LNCAP (cell line): ENCODE results near the gene OSBP2.

Experiments
- CTCF ChIP-seq: fragments of 450-650 bp; IDR thresholded peaks from 2 replicates; pipeline ENCODE4 v1.5.1; 2017; ENCODE audit warnings: mild to moderate bottlenecking

Gene OSBP2

GRCh38 chr22:30832407-30832987 lies 137.8 kb downstream of the OSBP2 start:
- no peak for TF ChIP-seq CTCF

- TF ChIP-seq CTCF = no peak
Observed at GRCh38 chr22:30833322-30833721, 138.6 kb downstream of the OSBP2 start.

- TF ChIP-seq CTCF = no peak
Observed at GRCh38 chr22:30837531-30837930, 142.9 kb downstream of the OSBP2 start.

GRCh38 chr22:30838111-30838510 lies 143.4 kb downstream of the OSBP2 start:
- TF ChIP-seq CTCF = no peak

GRCh38 chr22:30841273-30841672 lies 146.6 kb downstream of the OSBP2 start:
- TF ChIP-seq CTCF = no peak

GRCh38 chr22:30843245-30843644 lies 148.6 kb downstream of the OSBP2 start:
- no peak for TF ChIP-seq CTCF

GRCh38 chr22:30847583-30847982 lies 152.9 kb downstream of the OSBP2 start:
- TF ChIP-seq CTCF = no peak

- TF ChIP-seq CTCF = no peak
Observed at GRCh38 chr22:30855266-30855665, 160.6 kb downstream of the OSBP2 start.
